Measurements from ENCODE around the gene SPSB2.

SPSB2 gene

DNA sequence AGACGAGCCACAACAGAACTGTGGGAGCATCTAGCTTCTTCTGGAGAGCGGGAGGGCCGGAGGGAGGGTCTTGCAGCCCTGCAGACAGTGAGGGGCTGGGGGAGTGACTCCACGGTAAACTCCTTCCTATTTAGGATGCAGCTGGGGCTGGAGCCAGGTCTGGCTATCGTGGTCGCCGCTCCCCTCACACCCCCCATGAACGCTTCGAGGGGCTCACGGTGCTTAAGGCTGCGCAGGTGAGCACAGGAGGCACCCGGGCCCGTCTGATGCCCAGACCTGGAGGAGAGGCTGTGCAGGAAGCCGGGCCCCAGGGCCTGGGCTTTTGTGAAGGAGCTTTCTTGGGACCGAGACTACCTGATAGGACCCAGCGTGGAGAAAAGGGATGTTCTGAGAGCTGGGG lies 36.3 kb downstream of the SPSB2 start:
- TF ChIP-seq POLR2AphosphoS5 (IDR thresholded peaks at IDR 0.05; ENCODE audit: borderline replicate concordance, low read depth, low read length) (no peak), FOXP2 (optimal IDR thresholded peaks at IDR 0.05; ENCODE audit: control extremely low read depth, extremely low read length, insufficient read depth) (no peak), EZH2 (IDR thresholded peaks at IDR 0.05) (no peak)
- Histone ChIP-seq H3K4me3 (no peak overlapping the region), H3K27ac (no peak overlapping the region), H3K9ac (ENCODE audit: insufficient read length) (no peak overlapping the region), H3K36me3 (ENCODE audit: insufficient read depth, low read length) (peaks cover 2% of the 10 kb centered on the region; the same call in 1 of the 2 replicates), H3K9me3 (ENCODE audit: low read depth, low read length) (no peaks in the 10 kb centered on the region)
- no peak for DNase-seq (ENCODE audit: low read depth, low spot score)

DNA sequence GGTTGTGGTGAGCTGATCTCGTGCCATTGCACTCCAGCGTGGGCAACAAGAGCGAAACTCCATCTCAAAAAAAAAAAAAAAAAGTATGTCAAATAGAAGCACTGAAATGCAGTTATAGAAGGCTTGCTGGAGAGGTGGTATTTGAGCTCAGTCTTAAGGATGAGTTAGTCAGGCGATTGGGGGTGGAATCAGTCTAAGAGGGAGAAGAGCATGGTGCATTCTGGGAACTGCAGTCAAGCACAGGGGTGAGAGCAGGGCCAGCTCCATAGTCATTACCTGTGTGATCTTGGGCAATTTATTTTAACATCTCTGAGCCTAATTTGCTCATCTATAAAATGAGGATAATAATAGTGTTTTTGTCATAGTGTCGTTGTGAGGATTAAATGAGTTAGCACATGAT lies 38.2 kb downstream of the SPSB2 start:
- no peak for DNase-seq (ENCODE audit: low read depth, low spot score)
- Histone ChIP-seq H3K36me3 (ENCODE audit: insufficient read depth, low read length) (peaks cover 5% of the 10 kb centered on the region; the same call in 1 of the 2 replicates), H3K9me3 (ENCODE audit: low read depth, low read length) (no peaks in the 10 kb centered on the region), H3K27ac (no peak overlapping the region), H3K4me3 (no peak overlapping the region), H3K9ac (ENCODE audit: insufficient read length) (no peak overlapping the region)
- TF ChIP-seq EZH2 (IDR thresholded peaks at IDR 0.05) = no peak
- no peak for TF ChIP-seq FOXP2 (optimal IDR thresholded peaks at IDR 0.05; ENCODE audit: control extremely low read depth, extremely low read length, insufficient read depth)
- TF ChIP-seq POLR2AphosphoS5 (IDR thresholded peaks at IDR 0.05; ENCODE audit: borderline replicate concordance, low read depth, low read length) = no peak

DNA sequence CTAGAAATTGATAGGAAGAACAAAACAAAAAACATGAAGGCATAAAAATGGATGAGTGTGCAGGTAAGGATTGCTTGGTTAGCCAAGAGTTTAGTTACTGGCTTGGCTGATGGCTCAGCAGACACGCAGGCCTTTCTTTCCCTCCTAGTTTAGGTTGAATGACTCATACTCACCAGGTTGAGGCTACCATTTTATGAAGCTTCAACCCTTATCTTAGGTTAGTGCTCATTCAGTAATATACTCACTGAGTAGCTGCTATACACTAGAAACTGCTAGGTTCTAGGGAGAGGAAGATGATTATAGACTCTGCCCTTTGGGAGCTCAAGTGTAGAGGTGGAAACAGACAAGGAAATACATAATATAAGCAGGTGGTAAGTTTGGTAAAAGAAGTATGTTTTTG lies 38.8 kb downstream of the SPSB2 start:
- TF ChIP-seq POLR2AphosphoS5 (IDR thresholded peaks at IDR 0.05; ENCODE audit: borderline replicate concordance, low read depth, low read length) (no peak), FOXP2 (optimal IDR thresholded peaks at IDR 0.05; ENCODE audit: control extremely low read depth, extremely low read length, insufficient read depth) (no peak), EZH2 (IDR thresholded peaks at IDR 0.05) (no peak)

DNA sequence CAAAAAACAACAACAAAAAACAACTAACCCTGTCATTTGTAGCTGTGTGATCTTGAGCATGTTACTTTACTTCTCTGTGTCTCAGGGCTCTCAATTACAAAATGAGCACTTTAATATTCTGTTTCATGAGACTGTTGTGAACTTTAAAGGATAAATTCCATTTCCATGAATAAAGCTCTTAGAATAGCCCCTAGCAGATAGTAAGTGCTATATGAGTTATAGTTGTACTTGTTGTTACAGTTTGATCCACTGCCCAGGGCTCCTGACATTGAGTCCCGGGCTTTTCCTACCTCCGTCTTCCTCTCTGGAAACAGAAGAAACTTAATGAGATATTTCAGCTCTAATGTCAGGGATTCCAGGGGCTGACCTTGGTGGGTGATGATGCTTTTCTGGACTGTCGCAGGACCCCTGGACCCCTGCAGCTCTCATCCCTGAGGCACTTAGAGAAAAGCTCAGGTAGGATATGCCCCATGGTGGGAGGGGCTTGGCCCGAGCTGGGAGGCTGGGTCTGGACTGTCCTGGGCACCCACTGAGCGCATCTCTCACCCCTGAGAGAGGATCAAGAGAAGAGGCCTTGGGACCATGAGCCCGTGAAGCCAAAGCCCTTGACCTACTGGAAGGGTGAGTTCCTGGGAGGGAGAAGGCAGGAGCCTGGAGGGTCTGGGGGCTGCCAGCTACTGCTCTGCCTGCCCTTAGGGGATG lies 39.8 kb downstream of the SPSB2 start:
- H3K4me3 ChIP-seq = no peak overlapping the region
- peaks cover 5% of the 10 kb centered on the region; the same call in 1 of the 2 replicates for H3K36me3 ChIP-seq (ENCODE audit: insufficient read depth, low read length)
- no peaks in the 10 kb centered on the region for H3K9me3 ChIP-seq (ENCODE audit: low read depth, low read length)
- H3K9ac ChIP-seq (ENCODE audit: insufficient read length) = no peak overlapping the region
- H3K27ac ChIP-seq = no peak overlapping the region
- TF ChIP-seq EZH2 (IDR thresholded peaks at IDR 0.05) (no peak), POLR2AphosphoS5 (IDR thresholded peaks at IDR 0.05; ENCODE audit: borderline replicate concordance, low read depth, low read length) (no peak), FOXP2 (optimal IDR thresholded peaks at IDR 0.05; ENCODE audit: control extremely low read depth, extremely low read length, insufficient read depth) (no peak)
- DNase-seq (ENCODE audit: low read depth, low spot score) = no peak

More for the DNA sequence above, 38.8 kb downstream of the SPSB2 start:
- Histone ChIP-seq H3K9ac (ENCODE audit: insufficient read length) (no peak overlapping the region), H3K4me3 (no peak overlapping the region), H3K9me3 (ENCODE audit: low read depth, low read length) (no peaks in the 10 kb centered on the region), H3K27ac (no peak overlapping the region), H3K36me3 (ENCODE audit: insufficient read depth, low read length) (peaks cover 5% of the 10 kb centered on the region; the same call in 1 of the 2 replicates)
- no peak for DNase-seq (ENCODE audit: low read depth, low spot score)

DNA sequence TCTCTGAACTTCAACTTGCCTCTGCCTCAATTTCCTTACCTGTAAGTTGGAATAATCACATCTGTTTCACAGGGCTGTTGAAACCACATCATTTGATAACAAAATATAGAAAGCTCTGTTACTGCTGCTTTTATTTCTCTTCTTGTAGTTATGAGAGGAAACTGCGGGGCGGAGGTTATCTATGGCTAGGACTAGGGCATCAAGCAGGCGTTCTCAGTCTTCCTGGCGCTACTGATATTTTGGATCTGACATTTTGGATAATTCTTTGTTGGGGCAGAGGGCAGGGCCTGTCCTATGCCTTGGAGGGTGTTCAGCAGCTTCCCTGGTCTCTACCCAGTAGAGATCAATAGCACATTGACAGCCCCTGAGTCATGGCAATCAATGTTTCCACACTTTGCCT lies 41.0 kb downstream of the SPSB2 start:
- TF ChIP-seq EZH2 (IDR thresholded peaks at IDR 0.05) = no peak
- no peak for TF ChIP-seq FOXP2 (optimal IDR thresholded peaks at IDR 0.05; ENCODE audit: control extremely low read depth, extremely low read length, insufficient read depth)
- no peak for TF ChIP-seq POLR2AphosphoS5 (IDR thresholded peaks at IDR 0.05; ENCODE audit: borderline replicate concordance, low read depth, low read length)
- H3K36me3 ChIP-seq (ENCODE audit: insufficient read depth, low read length) = peaks cover 5% of the 10 kb centered on the region; the same call in 1 of the 2 replicates
- no peak overlapping the region for H3K9ac ChIP-seq (ENCODE audit: insufficient read length)
- DNase-seq (ENCODE audit: low read depth, low spot score) = no peak
- H3K4me3 ChIP-seq = no peak overlapping the region
- H3K27ac ChIP-seq = no peak overlapping the region
- no peaks in the 10 kb centered on the region for H3K9me3 ChIP-seq (ENCODE audit: low read depth, low read length)

DNA sequence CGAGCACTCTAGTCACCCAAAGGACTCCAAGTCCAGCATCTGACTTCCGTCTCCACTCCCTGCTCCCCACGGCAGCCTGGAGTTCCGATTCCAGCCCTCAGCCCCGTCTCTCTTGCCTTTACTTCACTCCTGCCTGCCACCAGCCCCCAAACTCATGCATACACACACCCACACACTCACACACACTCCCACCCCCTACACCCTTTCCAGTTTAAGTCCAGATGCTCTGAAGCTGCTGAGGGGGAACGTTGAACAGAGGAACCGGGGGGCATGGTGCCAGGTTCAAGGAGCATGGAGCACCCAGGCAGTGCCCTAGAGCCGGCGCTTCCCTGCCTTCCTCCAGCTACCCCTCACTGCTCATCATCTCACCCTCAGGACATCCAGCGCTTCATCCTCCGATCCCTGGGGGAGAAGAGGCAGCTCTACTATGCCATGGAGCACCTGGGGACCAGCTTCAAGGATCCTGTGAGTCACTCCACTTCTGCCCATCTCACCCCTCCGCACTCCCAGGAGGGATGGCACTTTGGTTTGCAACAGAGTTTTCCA lies 41.6 kb downstream of the SPSB2 start:
- Histone ChIP-seq H3K27ac (no peak overlapping the region), H3K9me3 (ENCODE audit: low read depth, low read length) (no peaks in the 10 kb centered on the region), H3K36me3 (ENCODE audit: insufficient read depth, low read length) (peaks cover 5% of the 10 kb centered on the region; the same call in 1 of the 2 replicates), H3K4me3 (no peak overlapping the region), H3K9ac (ENCODE audit: insufficient read length) (no peak overlapping the region)
- TF ChIP-seq EZH2 (IDR thresholded peaks at IDR 0.05) = no peak
- no peak for TF ChIP-seq POLR2AphosphoS5 (IDR thresholded peaks at IDR 0.05; ENCODE audit: borderline replicate concordance, low read depth, low read length)
- no peak for TF ChIP-seq FOXP2 (optimal IDR thresholded peaks at IDR 0.05; ENCODE audit: control extremely low read depth, extremely low read length, insufficient read depth)
- no peak for DNase-seq (ENCODE audit: low read depth, low spot score)

DNA sequence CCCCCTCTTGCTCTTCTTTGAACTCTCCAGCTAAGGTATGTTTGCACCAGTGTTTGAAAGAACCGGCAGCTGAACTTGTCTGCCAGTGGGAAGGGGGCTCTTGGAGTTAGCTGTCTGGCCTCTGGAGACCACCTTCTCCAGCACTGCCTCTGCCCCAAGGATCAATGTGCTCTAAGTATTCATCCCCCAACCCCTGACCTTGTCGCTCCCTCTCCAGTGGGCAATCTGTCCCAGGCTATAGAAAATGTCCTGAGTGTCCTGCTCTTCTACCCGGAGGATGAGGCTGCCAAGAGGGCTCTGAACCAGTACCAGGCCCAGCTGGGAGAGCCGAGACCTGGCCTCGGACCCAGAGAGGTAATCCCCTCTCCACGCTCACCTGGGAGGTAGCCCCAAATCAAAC lies 42.1 kb downstream of the SPSB2 start:
- no peak for DNase-seq (ENCODE audit: low read depth, low spot score)
- no peak for TF ChIP-seq POLR2AphosphoS5 (IDR thresholded peaks at IDR 0.05; ENCODE audit: borderline replicate concordance, low read depth, low read length)
- TF ChIP-seq EZH2 (IDR thresholded peaks at IDR 0.05) = no peak
- TF ChIP-seq FOXP2 (optimal IDR thresholded peaks at IDR 0.05; ENCODE audit: control extremely low read depth, extremely low read length, insufficient read depth) = no peak

DNA sequence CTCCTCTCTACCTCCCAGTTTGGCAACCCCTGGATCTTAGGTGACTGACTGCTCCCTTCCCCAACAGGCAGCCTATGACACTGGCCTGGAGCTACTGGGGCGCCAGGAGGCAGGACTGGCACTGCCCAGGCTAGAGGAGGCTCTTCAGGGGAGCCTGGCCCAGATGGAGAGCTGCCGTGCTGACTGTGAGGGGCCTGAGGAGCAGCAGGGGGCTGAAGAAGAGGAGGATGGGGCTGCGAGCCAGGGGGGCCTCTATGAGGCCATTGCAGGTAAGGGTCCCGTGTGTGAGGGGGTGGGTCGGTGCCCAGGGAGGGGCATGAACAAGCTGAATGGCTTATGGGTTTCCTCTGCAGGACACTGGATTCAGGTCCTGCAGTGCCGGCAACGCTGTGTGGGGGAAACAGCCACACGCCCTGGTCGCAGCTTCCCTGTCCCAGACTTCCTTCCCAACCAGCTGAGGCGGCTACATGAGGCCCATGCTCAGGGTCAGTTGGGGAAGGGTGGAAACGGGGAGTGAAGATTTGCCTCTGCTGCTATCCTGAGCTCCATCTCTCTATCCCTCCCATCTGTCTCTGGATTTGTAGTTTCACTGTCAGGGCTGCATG lies 42.7 kb downstream of the SPSB2 start:
- H3K36me3 ChIP-seq (ENCODE audit: insufficient read depth, low read length) = peaks cover 5% of the 10 kb centered on the region; the same call in 1 of the 2 replicates
- no peaks in the 10 kb centered on the region for H3K9me3 ChIP-seq (ENCODE audit: low read depth, low read length)
- H3K4me3 ChIP-seq = no peak overlapping the region
- TF ChIP-seq POLR2AphosphoS5 (IDR thresholded peaks at IDR 0.05; ENCODE audit: borderline replicate concordance, low read depth, low read length) (no peak), EZH2 (IDR thresholded peaks at IDR 0.05) (no peak), FOXP2 (optimal IDR thresholded peaks at IDR 0.05; ENCODE audit: control extremely low read depth, extremely low read length, insufficient read depth) (no peak)
- H3K9ac ChIP-seq (ENCODE audit: insufficient read length) = no peak overlapping the region
- H3K27ac ChIP-seq = no peak overlapping the region
- no peak for DNase-seq (ENCODE audit: low read depth, low spot score)

More for the DNA sequence above, 42.1 kb downstream of the SPSB2 start:
- Histone ChIP-seq H3K36me3 (ENCODE audit: insufficient read depth, low read length) (peaks cover 5% of the 10 kb centered on the region; the same call in 1 of the 2 replicates), H3K27ac (no peak overlapping the region), H3K9ac (ENCODE audit: insufficient read length) (no peak overlapping the region), H3K9me3 (ENCODE audit: low read depth, low read length) (no peaks in the 10 kb centered on the region), H3K4me3 (no peak overlapping the region)
